Activated CD8-positive, alpha-beta memory T cell treated with anti-CD3 and anti-CD28 coated beads, Interleukin-2, amount 10 ng/mL, durations not matched to agents 7 days and 5 days (primary cell): ENCODE measurements around the gene KDF1. TPM values are rescaled to one million over a fixed set of nuclear protein-coding genes. Genes with fewer than 3 reads are reported as not detected.

Source experiments
- ATAC-seq: fragments of 150-1000 bp; cut with Tn5 transposase; one replicate; pipeline ENCODE4 v1.10.0; 2021; ENCODE audit warnings: moderate library complexity
- CTCF ChIA-PET: fragments of 350-600 bp; sonication (Branson Sonifier 250); formaldehyde crosslinking; loops from one replicate; lab custom pipeline; 2021; ENCODE audit warnings: antibody characterized with exemption; lab: Charles Lee
- DNase-seq: peaks from one replicate; pipeline ENCODE4 v3.0.0-alpha.2; 2020
- H3K27ac Mint-ChIP-seq: one replicate; pipeline ENCODE4 v1.8.0; 2021; ENCODE audit warnings: mild to moderate bottlenecking, mixed read lengths
- H3K27me3 Mint-ChIP-seq: one replicate; pipeline ENCODE4 v1.8.0; 2021; ENCODE audit warnings: mixed read lengths
- H3K36me3 Mint-ChIP-seq: one replicate; pipeline ENCODE4 v1.8.0; 2021; ENCODE audit warnings: mild to moderate bottlenecking, mixed read lengths
- H3K4me1 Mint-ChIP-seq: one replicate; pipeline ENCODE4 v1.8.0; 2021; ENCODE audit warnings: mixed read lengths
- H3K4me3 Mint-ChIP-seq: one replicate; pipeline ENCODE4 v1.8.0; 2021; ENCODE audit warnings: mild to moderate bottlenecking, moderate library complexity, mixed read lengths
- H3K9me3 Mint-ChIP-seq: one replicate; pipeline ENCODE4 v1.8.0; 2022; ENCODE audit warnings: low read depth, mixed read lengths
- total RNA-seq, 2 experiments: library from RNA; stranded (reverse); gene quantifications; one replicate each; pipeline ENCODE4 v1.2.3, GENCODE V29; 2021

The KDF1 gene
- total RNA-seq, 2 experiments from 2014 or later: not detected

DNA sequence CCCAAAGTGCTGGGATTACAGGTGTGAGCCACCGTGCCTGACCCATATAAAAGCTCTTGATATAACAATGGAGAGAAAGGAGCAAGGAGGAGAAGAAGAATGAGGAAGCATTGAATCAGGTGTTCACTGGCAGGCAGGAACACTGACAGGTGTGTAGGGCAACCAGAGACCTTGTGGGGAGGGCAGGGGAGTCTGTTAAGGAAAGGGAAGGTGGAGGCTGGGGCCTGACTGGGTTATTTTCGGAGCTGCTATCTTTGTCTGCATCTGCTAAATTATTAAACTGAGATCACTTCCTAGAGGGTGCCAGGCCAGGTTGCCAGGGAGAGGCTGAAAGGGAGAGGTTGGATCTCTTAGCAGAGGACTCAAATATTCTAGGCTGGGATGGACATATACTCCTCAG is 26.4 kb upstream of the KDF1 start:
- DNase-seq (no peak), ATAC-seq (no peak)
- Mint-ChIP-seq H3K4me1 (peaks cover 1% of the 10 kb centered on the region), H3K27ac (no peak overlapping the region), H3K9me3 (no peaks in the 10 kb centered on the region), H3K4me3 (no peak overlapping the region), H3K27me3 (peaks cover 56% of the 10 kb centered on the region), H3K36me3 (no peaks in the 10 kb centered on the region)
- CTCF ChIA-PET: interaction anchor here (0.7 to 2.9 kb wide), 3 partner anchors 10 to 59 kb away, joined by 3 to 23 read pairs (median 8); no protein-coding TSS in a partner anchor

DNA sequence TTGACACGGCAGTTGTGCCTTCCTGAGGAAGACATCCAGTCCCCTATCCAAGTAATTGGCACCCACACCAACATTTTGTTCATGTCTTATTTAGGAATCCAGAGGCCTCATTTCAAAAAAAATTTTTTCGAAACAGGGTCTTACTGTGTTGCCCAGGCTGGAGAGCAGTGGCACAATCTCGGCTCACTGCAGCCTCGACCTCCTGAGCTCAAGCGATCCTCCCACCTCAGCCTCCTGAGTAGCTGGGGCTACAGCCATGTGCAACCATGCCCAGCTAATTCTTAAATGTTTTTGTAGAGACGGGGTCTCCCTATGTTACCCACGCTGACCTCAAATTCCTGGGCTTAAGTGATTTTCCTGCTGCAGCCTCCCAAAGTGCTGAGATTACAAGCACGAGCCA is 24.0 kb upstream of the KDF1 start:
- H3K27me3 Mint-ChIP-seq: peaks cover 42% of the 10 kb centered on the region
- no peaks in the 10 kb centered on the region for H3K36me3 Mint-ChIP-seq
- ATAC-seq: no peak
- H3K27ac Mint-ChIP-seq: no peak overlapping the region
- CTCF ChIA-PET: interaction anchor here (2.3 to 2.9 kb wide), 2 partner anchors 13 to 62 kb away, joined by 8 to 23 read pairs; no protein-coding TSS in a partner anchor
- no peak overlapping the region for H3K4me3 Mint-ChIP-seq
- DNase-seq: no peak
- no peaks in the 10 kb centered on the region for H3K9me3 Mint-ChIP-seq
- no peaks in the 10 kb centered on the region for H3K4me1 Mint-ChIP-seq

DNA sequence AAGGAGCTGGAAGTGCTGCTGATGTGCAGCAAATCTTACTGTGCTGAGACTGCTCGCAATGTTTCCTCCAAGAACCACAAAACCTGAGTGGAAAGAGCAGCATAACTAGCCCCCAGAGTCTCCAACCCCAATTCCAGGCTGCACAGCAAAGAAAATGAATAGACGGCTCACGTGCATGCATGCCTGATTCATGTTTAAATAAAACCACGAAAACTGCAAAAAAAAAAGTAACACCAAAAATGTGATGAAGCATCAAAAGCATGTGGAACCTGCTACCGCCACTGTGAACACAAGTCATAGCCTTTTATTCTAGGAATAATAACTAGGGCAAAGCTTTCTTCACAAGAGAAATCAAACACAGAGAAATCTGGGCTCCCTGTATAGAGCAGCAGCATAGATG is 23.6 kb upstream of the KDF1 start:
- Mint-ChIP-seq H3K27me3 (peaks cover 42% of the 10 kb centered on the region), H3K4me1 (no peaks in the 10 kb centered on the region), H3K27ac (no peak overlapping the region), H3K36me3 (no peaks in the 10 kb centered on the region), H3K4me3 (no peak overlapping the region), H3K9me3 (no peaks in the 10 kb centered on the region)
- CTCF ChIA-PET: no interaction called here
- DNase-seq (no peak), ATAC-seq (no peak)

DNA sequence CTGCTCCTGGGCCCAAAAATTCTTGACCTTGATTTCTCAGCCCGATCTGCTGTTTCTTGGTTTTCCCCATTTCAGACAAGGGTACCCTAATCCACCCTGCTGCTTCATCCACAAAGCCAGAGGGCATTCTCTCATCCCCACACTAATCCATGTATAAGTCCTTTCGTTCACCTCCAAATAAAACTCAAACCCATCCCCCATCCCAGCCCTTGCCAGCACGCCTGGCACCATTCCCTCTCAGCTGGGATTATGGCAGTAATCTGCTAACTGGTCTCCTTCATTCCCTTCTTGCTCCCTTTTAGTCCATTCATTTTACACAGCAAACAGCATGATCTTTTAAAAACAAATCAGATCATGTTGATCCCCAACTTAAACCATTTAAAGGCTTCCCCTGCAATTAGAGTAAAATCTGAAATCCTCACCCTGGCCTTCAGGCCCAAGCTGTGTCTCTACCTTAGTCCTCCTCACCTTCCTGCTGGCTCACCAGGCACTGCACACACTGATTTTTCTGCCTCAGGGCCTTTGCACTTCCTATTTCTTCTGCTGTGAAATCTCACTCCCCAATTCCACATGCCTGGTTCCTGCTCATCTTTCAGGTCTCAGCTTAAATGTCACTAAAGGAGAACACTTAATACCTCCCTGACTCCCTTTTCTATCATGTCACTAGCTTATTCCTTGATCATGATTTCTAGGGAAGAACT is 21.0 kb upstream of the KDF1 start:
- Mint-ChIP-seq H3K27me3 (peaks cover 33% of the 10 kb centered on the region), H3K9me3 (no peaks in the 10 kb centered on the region), H3K36me3 (no peaks in the 10 kb centered on the region), H3K4me1 (no peaks in the 10 kb centered on the region), H3K27ac (no peak overlapping the region), H3K4me3 (no peak overlapping the region)
- CTCF ChIA-PET: interaction anchor here (0.6 to 1.4 kb wide), 2 partner anchors 15 to 17 kb away, joined by 3 to 5 read pairs; no protein-coding TSS in a partner anchor
- ATAC-seq (no peak), DNase-seq (no peak)

DNA sequence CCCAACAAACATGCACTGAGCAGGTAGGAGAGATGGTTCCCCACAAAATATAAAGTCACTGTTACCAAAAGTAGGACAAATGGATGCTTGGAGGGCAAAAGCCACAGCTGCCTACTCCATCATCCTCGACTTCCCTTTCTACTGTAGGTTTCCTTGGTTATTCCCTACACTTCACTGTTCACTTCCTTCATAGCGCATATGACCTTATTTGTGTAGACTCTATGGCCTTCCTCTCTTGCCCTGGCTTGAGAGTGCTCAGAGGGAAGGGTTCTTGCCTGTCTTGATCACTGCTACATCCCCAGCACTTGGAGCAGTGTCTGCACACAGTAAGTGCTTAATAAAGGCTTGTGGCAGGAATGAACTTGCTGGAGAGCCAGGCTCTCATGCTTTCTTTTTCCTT is 18.6 kb upstream of the KDF1 start:
- Mint-ChIP-seq H3K4me1 (no peaks in the 10 kb centered on the region), H3K27ac (no peak overlapping the region), H3K9me3 (no peaks in the 10 kb centered on the region), H3K27me3 (peaks cover 14% of the 10 kb centered on the region), H3K36me3 (no peaks in the 10 kb centered on the region), H3K4me3 (no peak overlapping the region)
- CTCF ChIA-PET: interaction anchor here (1.2 kb wide), 1 partner anchor 12 kb away, joined by 3 read pairs; no protein-coding TSS in a partner anchor
- ATAC-seq: no peak
- no peak for DNase-seq

DNA sequence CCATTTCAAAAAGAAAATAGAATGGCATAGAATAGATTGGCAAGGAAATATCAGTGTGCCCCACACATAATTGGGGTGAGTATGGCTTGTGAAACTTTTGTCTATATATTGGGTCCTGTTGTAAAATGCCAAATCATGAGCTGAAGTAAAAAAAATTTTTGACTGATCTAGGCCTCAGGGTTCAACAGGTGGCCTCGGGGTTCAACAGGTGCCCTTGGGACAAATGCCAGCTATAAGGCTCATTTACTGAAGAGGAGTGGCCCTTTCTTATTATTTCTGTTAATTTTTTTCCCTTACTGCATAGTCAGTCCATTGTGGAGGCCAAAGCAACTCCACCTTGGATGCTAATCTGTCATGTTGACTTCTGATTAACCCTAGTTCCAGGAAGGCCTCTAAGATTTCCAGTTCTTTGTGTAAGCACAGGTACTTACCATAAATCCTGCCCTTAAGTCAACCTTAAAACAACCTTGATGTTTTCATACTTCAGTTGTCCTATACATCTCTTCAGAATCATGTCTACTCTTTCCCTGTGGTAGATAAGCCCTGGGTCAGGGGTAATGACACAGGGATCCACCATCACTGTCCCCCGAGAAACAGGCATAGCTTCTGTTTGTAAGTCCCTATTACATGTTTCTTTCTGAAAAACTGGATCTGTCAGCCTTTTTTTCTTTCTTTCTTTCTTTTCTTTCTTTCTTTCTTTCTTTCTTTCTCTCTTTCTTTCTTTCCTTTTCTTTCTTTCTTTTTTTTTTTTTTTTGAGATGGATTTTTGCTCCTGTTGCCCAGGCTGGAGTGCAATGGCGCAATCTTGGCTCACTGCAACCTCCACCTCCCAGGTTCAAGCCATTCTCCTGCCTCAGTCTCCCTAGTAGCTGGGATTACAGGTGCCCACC is 16.6 kb upstream of the KDF1 start:
- no peak overlapping the region for H3K4me3 Mint-ChIP-seq
- no peaks in the 10 kb centered on the region for H3K9me3 Mint-ChIP-seq
- ATAC-seq (no peak), DNase-seq (no peak)
- CTCF ChIA-PET: interaction anchor here (1.0 to 1.1 kb wide), 2 partner anchors 10 to 20 kb away, joined by 3 read pairs; no protein-coding TSS in a partner anchor
- H3K36me3 Mint-ChIP-seq: no peaks in the 10 kb centered on the region
- no peak overlapping the region for H3K27ac Mint-ChIP-seq
- peaks cover 8% of the 10 kb centered on the region for H3K27me3 Mint-ChIP-seq
- peaks cover 10% of the 10 kb centered on the region for H3K4me1 Mint-ChIP-seq

DNA sequence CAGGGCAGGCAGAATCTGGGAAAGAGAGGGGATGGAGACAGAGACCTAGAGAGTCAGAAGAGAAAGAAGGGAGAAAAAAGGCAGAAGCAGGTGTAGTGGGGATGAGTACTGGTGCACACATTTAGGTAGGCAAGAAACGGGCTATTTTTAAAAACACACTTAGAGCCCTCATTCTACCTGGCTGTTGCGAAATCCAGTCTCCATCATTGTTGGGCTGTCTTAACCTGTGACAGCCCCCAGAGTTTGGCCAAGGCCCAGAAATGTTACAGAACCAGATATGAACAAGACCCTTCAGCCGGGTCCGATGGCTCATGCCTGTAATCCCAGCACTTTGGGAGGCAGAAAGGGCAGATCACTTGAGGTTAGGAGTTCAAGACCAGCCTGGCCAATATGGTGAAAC is 12.6 kb upstream of the KDF1 start:
- Mint-ChIP-seq H3K27ac (no peak overlapping the region), H3K36me3 (no peaks in the 10 kb centered on the region), H3K9me3 (no peaks in the 10 kb centered on the region), H3K4me1 (peaks cover 10% of the 10 kb centered on the region), H3K27me3 (peaks cover 4% of the 10 kb centered on the region), H3K4me3 (no peak overlapping the region)
- ATAC-seq (no peak), DNase-seq (no peak)
- CTCF ChIA-PET: no interaction called here

DNA sequence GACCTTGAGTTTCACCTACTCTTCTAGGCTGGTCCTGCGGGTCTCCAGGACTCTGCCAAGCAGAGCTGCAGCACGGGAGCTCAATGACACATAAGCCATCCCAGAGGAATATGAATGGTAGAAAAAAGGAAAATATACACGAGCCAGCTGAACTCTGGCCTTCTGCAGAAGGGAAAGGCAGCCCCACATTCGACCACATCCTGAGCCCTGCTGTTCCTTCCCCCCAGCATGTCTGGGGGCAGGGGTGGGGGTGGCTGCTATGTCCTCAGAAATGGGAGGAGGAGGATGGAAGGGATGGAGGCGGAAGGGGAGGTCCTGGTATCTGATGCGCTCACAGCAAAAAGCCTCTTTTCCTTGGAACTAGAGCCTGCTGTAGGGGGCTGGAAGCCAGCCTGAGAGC is 12.1 kb upstream of the KDF1 start:
- Mint-ChIP-seq H3K27me3 (peaks cover 8% of the 10 kb centered on the region), H3K27ac (no peak overlapping the region), H3K9me3 (no peaks in the 10 kb centered on the region), H3K36me3 (no peaks in the 10 kb centered on the region), H3K4me1 (peaks cover 10% of the 10 kb centered on the region), H3K4me3 (no peak overlapping the region)
- DNase-seq (no peak), ATAC-seq (no peak)
- CTCF ChIA-PET: no interaction called here

DNA sequence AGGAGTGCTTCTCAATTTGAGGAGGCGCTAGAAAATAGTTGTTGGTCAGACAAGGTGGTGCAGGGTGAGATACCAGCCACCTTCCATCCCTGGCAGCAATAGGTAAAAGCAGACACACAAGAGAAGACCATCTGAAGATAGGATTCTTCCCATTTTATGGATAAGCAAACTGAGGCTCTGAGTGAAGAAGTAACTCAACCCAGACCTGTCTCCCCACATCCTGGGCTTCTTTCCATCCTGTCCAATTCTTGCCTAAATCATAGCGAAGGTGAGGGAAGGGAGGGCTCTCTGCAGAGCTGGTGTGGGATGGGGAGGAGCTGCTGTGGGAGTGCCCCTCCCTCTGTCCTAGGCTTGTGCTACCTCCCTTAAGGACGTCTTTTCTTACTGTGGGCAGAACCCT is 11.3 kb upstream of the KDF1 start:
- DNase-seq (no peak), ATAC-seq (no peak)
- H3K27ac Mint-ChIP-seq: no peak overlapping the region
- no peaks in the 10 kb centered on the region for H3K9me3 Mint-ChIP-seq
- no peaks in the 10 kb centered on the region for H3K36me3 Mint-ChIP-seq
- peaks cover 11% of the 10 kb centered on the region for H3K27me3 Mint-ChIP-seq
- CTCF ChIA-PET: no interaction called here
- no peak overlapping the region for H3K4me3 Mint-ChIP-seq
- peaks cover 10% of the 10 kb centered on the region for H3K4me1 Mint-ChIP-seq

DNA sequence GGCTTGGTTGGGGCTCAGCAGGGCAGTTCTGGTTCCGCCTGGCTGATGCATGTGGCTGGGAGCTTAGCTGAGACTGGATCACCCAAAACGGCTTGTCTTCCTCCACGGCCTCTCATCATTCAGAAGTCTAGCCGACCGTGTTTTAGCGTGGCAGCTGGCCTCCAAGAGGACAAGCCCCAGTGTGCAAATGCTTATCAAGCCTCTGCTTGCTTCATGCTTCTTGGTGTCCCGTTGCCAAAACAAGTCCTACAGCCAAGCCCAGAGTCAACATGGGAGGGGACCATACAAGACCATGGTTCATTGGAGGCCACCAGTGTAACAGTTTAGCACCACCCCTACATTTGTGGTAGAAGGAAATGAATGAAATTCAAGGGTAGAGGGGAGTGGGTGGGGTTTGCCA is 10.5 kb upstream of the KDF1 start:
- CTCF ChIA-PET: no interaction called here
- Mint-ChIP-seq H3K4me3 (no peak overlapping the region), H3K9me3 (no peaks in the 10 kb centered on the region), H3K27me3 (peaks cover 14% of the 10 kb centered on the region), H3K4me1 (peaks cover 10% of the 10 kb centered on the region), H3K27ac (no peak overlapping the region), H3K36me3 (no peaks in the 10 kb centered on the region)
- no peak for DNase-seq
- ATAC-seq: no peak

DNA sequence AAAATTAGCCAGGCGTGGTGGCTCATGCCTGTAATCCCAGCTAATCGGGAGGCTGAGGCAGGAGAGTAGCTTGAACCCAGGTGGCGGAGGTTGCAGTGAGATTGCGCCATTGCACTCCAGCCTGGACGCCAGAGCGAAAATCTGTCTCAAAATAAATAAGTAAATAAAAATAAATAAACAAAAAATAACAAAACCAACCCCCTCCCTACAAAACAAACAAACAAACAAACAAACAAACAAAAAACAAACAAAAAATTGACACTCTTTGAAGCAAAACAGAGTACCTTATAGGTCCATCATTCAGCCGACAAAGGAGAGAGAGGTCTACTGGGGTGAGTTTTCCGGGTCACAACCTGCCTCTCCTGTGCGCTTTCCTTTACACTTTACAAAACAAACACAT is 5.4 kb upstream of the KDF1 start:
- DNase-seq (no peak), ATAC-seq (no peak)
- Mint-ChIP-seq H3K27me3 (peaks cover 45% of the 10 kb centered on the region), H3K9me3 (no peaks in the 10 kb centered on the region), H3K27ac (no peak overlapping the region), H3K36me3 (no peaks in the 10 kb centered on the region), H3K4me1 (peaks cover 3% of the 10 kb centered on the region), H3K4me3 (no peak overlapping the region)
- CTCF ChIA-PET: interaction anchor here (1.3 kb wide), 1 partner anchor 32 kb away, joined by 5 read pairs; no protein-coding TSS in a partner anchor

DNA sequence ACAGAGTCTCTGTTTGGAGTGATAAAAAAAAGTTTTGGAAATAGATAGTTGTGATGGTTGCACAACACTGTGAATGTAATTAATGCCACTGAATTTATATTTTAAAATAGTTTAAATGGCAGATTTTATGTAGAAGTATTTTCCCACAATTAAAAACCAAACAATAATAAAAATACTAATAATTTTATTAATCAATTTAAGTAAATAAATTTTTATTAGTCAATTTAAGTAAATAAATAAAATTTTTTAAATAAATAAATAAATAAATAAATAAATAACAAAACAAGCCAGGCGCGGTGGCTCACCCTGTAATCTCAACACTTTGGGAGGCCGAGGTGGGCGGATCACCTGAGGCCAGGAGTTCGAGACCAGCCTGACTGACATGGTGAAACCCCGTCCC is 4.9 kb upstream of the KDF1 start:
- no peak for ATAC-seq
- Mint-ChIP-seq H3K9me3 (no peaks in the 10 kb centered on the region), H3K4me1 (peaks cover 5% of the 10 kb centered on the region), H3K4me3 (no peak overlapping the region), H3K36me3 (no peaks in the 10 kb centered on the region), H3K27ac (no peak overlapping the region), H3K27me3 (peaks cover 49% of the 10 kb centered on the region)
- CTCF ChIA-PET: no interaction called here
- no peak for DNase-seq

DNA sequence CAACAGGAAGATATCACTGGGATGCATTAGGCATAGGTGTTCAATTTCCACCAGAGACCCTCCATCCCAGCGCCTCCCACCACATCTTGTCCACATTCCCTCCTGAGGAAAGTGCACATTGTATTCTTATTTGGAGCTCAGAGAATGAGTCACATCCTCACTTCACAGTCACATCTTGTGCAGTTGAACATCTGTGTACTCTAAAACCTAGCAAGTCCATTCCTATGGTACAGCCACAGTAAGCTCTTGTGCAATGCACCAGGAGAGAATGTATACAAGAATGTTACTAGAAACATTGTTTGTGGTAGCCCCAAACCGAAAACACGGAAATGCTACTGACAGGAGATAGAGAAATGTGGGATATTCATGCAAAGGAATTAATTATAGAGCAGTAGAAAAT is 1.6 kb upstream of the KDF1 start:
- Mint-ChIP-seq H3K9me3 (no peaks in the 10 kb centered on the region), H3K36me3 (no peaks in the 10 kb centered on the region), H3K27me3 (peaks cover 62% of the 10 kb centered on the region), H3K4me3 (no peak overlapping the region), H3K4me1 (peaks cover 7% of the 10 kb centered on the region), H3K27ac (no peak overlapping the region)
- no peak for DNase-seq
- CTCF ChIA-PET: no interaction called here
- ATAC-seq: no peak

DNA sequence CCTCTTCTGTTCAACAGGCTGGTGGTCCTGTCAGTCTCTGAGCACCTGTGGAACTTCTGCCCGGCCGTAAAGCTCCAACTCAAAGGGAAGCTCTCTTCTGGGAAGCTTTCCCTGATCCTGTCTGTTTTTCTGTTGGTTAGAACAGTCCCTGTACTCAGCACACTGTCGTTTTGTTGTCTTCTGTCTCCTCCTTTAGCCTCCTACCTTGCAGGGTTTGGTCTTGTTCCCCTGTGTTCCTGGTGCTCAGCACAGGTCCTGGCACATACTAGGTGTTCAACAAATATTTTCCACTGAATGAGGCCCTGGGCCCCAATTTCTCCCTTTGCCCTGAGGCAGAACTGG is 328 bp upstream of the KDF1 start:
- Mint-ChIP-seq H3K36me3 (peaks cover 2% of the 10 kb centered on the region), H3K27me3 (peaks cover 61% of the 10 kb centered on the region), H3K27ac (no peak overlapping the region), H3K9me3 (no peaks in the 10 kb centered on the region), H3K4me3 (peak overlapping the region; percentile 56), H3K4me1 (peaks cover 7% of the 10 kb centered on the region)
- CTCF ChIA-PET: no interaction called here
- DNase-seq (no peak), ATAC-seq (no peak)
